CD14-positive monocyte (primary cell): ENCODE results near the gene LRRK1. TPM values are rescaled to one million over a fixed set of nuclear protein-coding genes. Genes with fewer than 3 reads are reported as not detected.

Experiments
- DNase-seq, 3 donors: peaks; one replicate each; pipeline ENCODE4 v3.0.0-alpha.2; 2011 to 2022
- H2AFZ ChIP-seq: 2 replicates; pipeline ENCODE4 v1.6.0; 2012; ENCODE audit warnings: mild to moderate bottlenecking, low read depth, low read length, inconsistent platforms; ENCODE audit not compliant: insufficient read depth, poor library complexity, severe bottlenecking
- H3K27ac ChIP-seq, 2 donors: 1 replicate in 1 of 2; 2 replicates in 1 of 2; pipeline ENCODE4 v1.5.1; 2012 to 2013; ENCODE audit warnings: low read length in 2 of 2, control low read depth in 1 of 2, inconsistent platforms in 1 of 2, low read depth in 1 of 2, mild to moderate bottlenecking in 1 of 2
- H3K27me3 ChIP-seq, 2 donors: one replicate each; pipeline versions ENCODE4 v1.6.0 to v1.6.1; 2011 to 2013; ENCODE audit warnings: low read length in 2 of 2; ENCODE audit not compliant: control insufficient read depth in 2 of 2, insufficient read depth in 2 of 2
- H3K36me3 ChIP-seq, 2 donors: replicated peaks in 1 of 2; 1 replicate in 1 of 2; 2 replicates in 1 of 2; pipeline versions ENCODE4 v1.5.1 to v1.6.1; 2012 to 2013; ENCODE audit warnings: low read length in 2 of 2, control low read depth in 1 of 2, inconsistent platforms in 1 of 2, mild to moderate bottlenecking in 1 of 2; ENCODE audit not compliant: insufficient read depth in 2 of 2, control insufficient read depth in 1 of 2
- H3K4me1 ChIP-seq, 2 donors: 1 replicate in 1 of 2; 2 replicates in 1 of 2; pipeline versions ENCODE4 v1.5.1 to v1.6.1; 2012 to 2013; ENCODE audit warnings: low read length in 2 of 2, control low read depth in 1 of 2, inconsistent platforms in 1 of 2, mild to moderate bottlenecking in 1 of 2, moderate library complexity in 1 of 2; ENCODE audit not compliant: insufficient read depth in 2 of 2, control insufficient read depth in 1 of 2
- H3K4me2 ChIP-seq: replicated peaks from 2 replicates; pipeline ENCODE3; 2012; ENCODE audit warnings: low read length, moderate library complexity, mild to moderate bottlenecking; ENCODE audit not compliant: poor library complexity, severe bottlenecking; ENCODE audit errors: extremely low read depth
- H3K4me3 ChIP-seq, 3 experiments: fragments of 200-600 bp in 1 of 3; sonication (generic) in 1 of 3; replicated peaks in 1 of 3; 1 replicate in 2 of 3; 2 replicates in 1 of 3; pipeline ENCODE4 v1.5.1; 2011 to 2013; ENCODE audit warnings: low read length in 3 of 3, mild to moderate bottlenecking in 3 of 3, control low read depth in 2 of 3, low read depth in 2 of 3, inconsistent platforms in 1 of 3, moderate library complexity in 1 of 3
- H3K79me2 ChIP-seq: 2 replicates; pipeline ENCODE4 v1.6.0; 2012; ENCODE audit warnings: mild to moderate bottlenecking, control low read depth, inconsistent platforms, low read length, moderate library complexity; ENCODE audit not compliant: insufficient read depth
- H3K9ac ChIP-seq: 2 replicates; pipeline ENCODE4 v1.6.0; 2017; ENCODE audit warnings: low read length, mild to moderate bottlenecking; ENCODE audit not compliant: insufficient read depth, poor library complexity, severe bottlenecking
- H3K9me3 ChIP-seq, 2 donors: replicated peaks in 1 of 2; 1 replicate in 1 of 2; 2 replicates in 1 of 2; pipeline versions ENCODE4 v1.5.1 to v1.6.1; 2012 to 2013; ENCODE audit warnings: low read length in 2 of 2, control low read depth in 1 of 2; ENCODE audit not compliant: control insufficient read depth in 1 of 2, insufficient read depth in 1 of 2
- H4K20me1 ChIP-seq: 2 replicates; pipeline ENCODE4 v1.6.0; 2012; ENCODE audit warnings: mild to moderate bottlenecking, low read length, control low read depth, moderate library complexity; ENCODE audit not compliant: insufficient read depth
- H3K27ac Mint-ChIP-seq, 7 donors: one replicate each; pipeline ENCODE4 v1.8.0; 2020; ENCODE audit warnings: mild to moderate bottlenecking in 7 of 7, mixed read lengths in 7 of 7, moderate library complexity in 6 of 7, inconsistent platforms in 2 of 7
- H3K27me3 Mint-ChIP-seq, 3 donors: one replicate each; pipeline ENCODE4 v1.8.0; 2021 to 2022; ENCODE audit warnings: low read depth in 3 of 3, mild to moderate bottlenecking in 3 of 3, mixed read lengths in 3 of 3, moderate library complexity in 3 of 3, inconsistent platforms in 1 of 3
- H3K36me3 Mint-ChIP-seq, 2 donors: one replicate each; pipeline ENCODE4 v1.8.0; 2020; ENCODE audit warnings: mixed read lengths in 2 of 2, inconsistent platforms in 1 of 2, mild to moderate bottlenecking in 1 of 2
- H3K4me1 Mint-ChIP-seq: one replicate; pipeline ENCODE4 v1.8.0; 2020; ENCODE audit warnings: mild to moderate bottlenecking, mixed read lengths
- H3K4me3 Mint-ChIP-seq, 2 donors: one replicate each; pipeline ENCODE4 v1.8.0; 2020; ENCODE audit warnings: mild to moderate bottlenecking in 2 of 2, mixed read lengths in 2 of 2, moderate library complexity in 1 of 2
- H3K9me3 Mint-ChIP-seq, 7 donors: one replicate each; pipeline ENCODE4 v1.8.0; 2020 to 2022; ENCODE audit warnings: mixed read lengths in 7 of 7, mild to moderate bottlenecking in 6 of 7, moderate library complexity in 6 of 7, inconsistent platforms in 2 of 7
- CTCF ChIP-seq: fragments of 200-600 bp; IDR thresholded peaks from one replicate; pipeline ENCODE4 v1.8.0; 2022; ENCODE audit warnings: antibody characterized with exemption, mild to moderate bottlenecking
- WGBS: methylation state at CpG from one replicate; pipeline ENCODE4 v1.1.5; 2013; ENCODE audit warnings: missing lambda C conversion rate; ENCODE audit not compliant: insufficient coverage; 5-methylcytosine and 5-hydroxymethylcytosine counted together
- intact Hi-C, 2 donors: fragments of 100-400 bp; cut with micrococcal nuclease; formaldehyde crosslinking; loops; one replicate each; pipeline versions ENCODE4 v1.15.0 to v1.15.1; 2023
- polyA plus RNA-seq, 3 donors: library from polyadenylated mRNA; depleted of rRNA in 1 of 3; unstranded in 2 of 3; stranded (reverse) in 1 of 3; fragments of 300-500 nt in 2 of 3; fragments of >200 nt in 1 of 3; fragmentation: Illumina TruSeq in 2 of 3; gene quantifications; 1 replicate in 2 of 3; 2 replicates in 1 of 3; pipeline ENCODE4 v1.2.3, GENCODE V29; 2012 to 2021

The LRRK1 gene
- polyA plus RNA-seq, 3 donors = 1.7 to 18.9 (median 5.4) TPM

GRCh38 chr15:101014921-101015841 lies 96.0 kb downstream of the LRRK1 start:
- Mint-ChIP-seq H3K4me1 (peaks cover 21% of the 10 kb centered on the region), H3K27ac (no peak overlapping the region), H3K9me3 (peaks cover 0 to 3% (median 0%) of the 10 kb centered on the region in 7 donors), H3K4me3 (peak overlapping the region in 1 of 2 donors; percentile 21), H3K36me3 (peaks cover 80 to 84% of the 10 kb centered on the region in 2 donors), H3K27me3 (peaks cover 7 to 22% (median 14%) of the 10 kb centered on the region in 3 donors)
- H4K20me1 ChIP-seq = peaks cover 21% of the 10 kb centered on the region
- H3K4me2 ChIP-seq = no peak overlapping the region
- no peak overlapping the region for H3K4me3 ChIP-seq
- H3K27ac ChIP-seq = no peak overlapping the region
- peaks cover 43 to 85% of the 10 kb centered on the region in 2 donors for H3K36me3 ChIP-seq
- peaks cover 19 to 20% of the 10 kb centered on the region in 2 donors for H3K4me1 ChIP-seq
- DNase-seq = peak; percentile 17 to 51 (median 32)
- H2AFZ ChIP-seq = no peak overlapping the region
- WGBS = 88% methylated on average over 14 of the region's 27 CpGs
- H3K9ac ChIP-seq = no peak overlapping the region
- H3K79me2 ChIP-seq = no peaks in the 10 kb centered on the region
- intact Hi-C loops = loop anchor here (2.0 to 10.0 kb wide), 3 partner anchors 242 to 630 kb away; no protein-coding TSS in a partner anchor
- peaks cover 0 to 14% of the 10 kb centered on the region in 2 donors for H3K27me3 ChIP-seq
- TF ChIP-seq CTCF = peak; percentile 94
- no peaks in the 10 kb centered on the region for H3K9me3 ChIP-seq

GRCh38 chr15:101016581-101016980 lies 97.4 kb downstream of the LRRK1 start:
- peaks cover 0 to 26% of the 10 kb centered on the region in 2 donors for H3K27me3 ChIP-seq
- Mint-ChIP-seq H3K9me3 (peaks cover 0 to 3% (median 2%) of the 10 kb centered on the region in 7 donors), H3K4me1 (peaks cover 21% of the 10 kb centered on the region), H3K27me3 (peaks cover 16 to 26% (median 26%) of the 10 kb centered on the region in 3 donors), H3K4me3 (peak overlapping the region in 1 of 2 donors; percentile 35), H3K27ac (peak overlapping the region in 1 of 7 donors; percentile 49), H3K36me3 (peaks cover 80 to 86% of the 10 kb centered on the region in 2 donors)
- peaks cover 21% of the 10 kb centered on the region for H4K20me1 ChIP-seq
- H3K4me2 ChIP-seq = no peak overlapping the region
- no peak overlapping the region for H3K9ac ChIP-seq
- no peak for TF ChIP-seq CTCF
- H3K79me2 ChIP-seq = no peaks in the 10 kb centered on the region
- H2AFZ ChIP-seq = no peak overlapping the region
- no peak for DNase-seq
- no peak overlapping the region for H3K27ac ChIP-seq
- H3K36me3 ChIP-seq = peaks cover 42 to 85% of the 10 kb centered on the region in 2 donors
- H3K9me3 ChIP-seq = no peaks in the 10 kb centered on the region
- WGBS = 97% methylated on average over 6 of the region's 7 CpGs
- no peak overlapping the region for H3K4me3 ChIP-seq
- intact Hi-C loops = loop anchor here (5.0 to 10.0 kb wide), 2 partner anchors 241 to 628 kb away; no protein-coding TSS in a partner anchor
- peaks cover 19 to 20% of the 10 kb centered on the region in 2 donors for H3K4me1 ChIP-seq
